HFF-Myc (cell line): Measurements from ENCODE around the gene ROBO1.

Experiments
- DNase-seq: peaks from one replicate; pipeline ENCODE4 v3.0.0-alpha.2; 2011; ENCODE audit warnings: low read depth; ENCODE audit errors: extremely low read depth
- H3K4me3 ChIP-seq: replicated peaks from 2 replicates; pipeline ENCODE4 v1.5.1; 2011; ENCODE audit warnings: low read depth, mild to moderate bottlenecking, control low read depth, low read length
- CTCF ChIP-seq: IDR thresholded peaks from 2 replicates; pipeline ENCODE4 v1.5.1; 2012; ENCODE audit warnings: mild to moderate bottlenecking, low read depth, low read length, control low read depth; ENCODE audit errors: missing control alignments

The ROBO1 gene

GRCh38 chr3:79018671-79019136 lies 749.1 kb downstream of the ROBO1 start:
- no peak for TF ChIP-seq CTCF
- DNase-seq = no peak
- peak overlapping the region; percentile 94 for H3K4me3 ChIP-seq

GRCh38 chr3:79018265-79018664 lies 749.5 kb downstream of the ROBO1 start:
- no peak for DNase-seq
- no peak for TF ChIP-seq CTCF
- peak overlapping the region; percentile 94 for H3K4me3 ChIP-seq

GRCh38 chr3:79016587-79017376 lies 751.0 kb downstream of the ROBO1 start:
- no peak for DNase-seq
- TF ChIP-seq CTCF = no peak
- peak overlapping the region; percentile 94 for H3K4me3 ChIP-seq

- TF ChIP-seq CTCF = no peak
- H3K4me3 ChIP-seq = peak overlapping the region; percentile 94
- DNase-seq = no peak
These were observed 751.9 kb downstream of the ROBO1 start for GRCh38 chr3:79015854-79016253.

GRCh38 chr3:79012946-79013362 lies 754.8 kb downstream of the ROBO1 start:
- DNase-seq = no peak
- H3K4me3 ChIP-seq = no peak overlapping the region
- no peak for TF ChIP-seq CTCF

- TF ChIP-seq CTCF = no peak
- no peak overlapping the region for H3K4me3 ChIP-seq
- DNase-seq = no peak
These were observed 755.3 kb downstream of the ROBO1 start for GRCh38 chr3:79012530-79012913.
